Liver (tissue), 9 donors: Measurements from ENCODE around the gene RPS6KA3. TPM values are rescaled to one million over a fixed set of nuclear protein-coding genes. Genes with fewer than 3 reads are reported as not detected.

Experiments used
- DNase-seq: peaks from one replicate; pipeline ENCODE4 v3.0.0-alpha.2; 2017; ENCODE audit warnings: low spot score
- H3K27ac ChIP-seq, 2 donors: one replicate each; pipeline ENCODE4 v1.7.0; 2013; ENCODE audit warnings: inconsistent platforms in 2 of 2, low read length in 2 of 2, control low read depth in 1 of 2, low read depth in 1 of 2, mild to moderate bottlenecking in 1 of 2
- H3K27me3 ChIP-seq, 4 donors: one replicate each; pipeline versions ENCODE4 v1.6.1 to v1.7.0; 2013; ENCODE audit warnings: low read length in 3 of 4, inconsistent platforms in 1 of 4, mild to moderate bottlenecking in 1 of 4, moderate library complexity in 1 of 4; ENCODE audit not compliant: control insufficient read depth in 4 of 4, insufficient read depth in 4 of 4
- H3K36me3 ChIP-seq, 4 donors: one replicate each; pipeline versions ENCODE4 v1.6.1 to v1.7.0; 2013; ENCODE audit warnings: low read length in 3 of 4, mild to moderate bottlenecking in 3 of 4, low read depth in 1 of 4, moderate library complexity in 1 of 4; ENCODE audit not compliant: control insufficient read depth in 4 of 4, insufficient read depth in 3 of 4
- H3K4me1 ChIP-seq, 4 donors: one replicate each; pipeline versions ENCODE4 v1.6.1 to v1.7.0; 2013; ENCODE audit warnings: low read length in 3 of 4, mild to moderate bottlenecking in 3 of 4, moderate library complexity in 1 of 4; ENCODE audit not compliant: control insufficient read depth in 4 of 4, insufficient read depth in 4 of 4
- H3K4me3 ChIP-seq, 3 donors: one replicate each; pipeline versions ENCODE4 v1.6.1 to v1.7.0; 2013; ENCODE audit warnings: low read length in 3 of 3, control low read depth in 1 of 3, low read depth in 1 of 3, mild to moderate bottlenecking in 1 of 3
- H3K9ac ChIP-seq, 2 donors: one replicate each; pipeline ENCODE4 v1.7.0; 2013; ENCODE audit warnings: low read length in 2 of 2, mild to moderate bottlenecking in 2 of 2, moderate library complexity in 2 of 2, control low read depth in 1 of 2, low read depth in 1 of 2
- H3K9me3 ChIP-seq, 4 donors: one replicate each; pipeline versions ENCODE4 v1.6.1 to v1.7.0; 2013; ENCODE audit warnings: low read length in 3 of 4; ENCODE audit not compliant: control insufficient read depth in 4 of 4
- EGR1 ChIP-seq, 2 donors: IDR thresholded peaks; 2 replicates each; pipeline ENCODE4 v1.6.1; 2016 to 2018; ENCODE audit warnings: antibody characterized with exemption in 2 of 2, low read depth in 2 of 2
- FOXA1 ChIP-seq: IDR thresholded peaks from 2 replicates; pipeline ENCODE4 v1.6.1; 2016; ENCODE audit warnings: antibody characterized with exemption
- FOXA2 ChIP-seq: IDR thresholded peaks from 2 replicates; pipeline ENCODE4 v1.6.1; 2016; ENCODE audit warnings: antibody characterized with exemption
- GABPA ChIP-seq, 2 donors: IDR thresholded peaks in 1 of 2; conservative IDR thresholded peaks in 1 of 2; 2 replicates each; pipeline ENCODE4 v1.6.1; 2016; ENCODE audit warnings: antibody characterized with exemption in 2 of 2, mild to moderate bottlenecking in 1 of 2, moderate library complexity in 1 of 2
- HNF4A ChIP-seq, 2 donors: conservative IDR thresholded peaks; 2 replicates each; pipeline ENCODE4 v1.6.1; 2016; ENCODE audit warnings: antibody characterized with exemption in 2 of 2, mild to moderate bottlenecking in 2 of 2
- HNF4G ChIP-seq: IDR thresholded peaks from 2 replicates; pipeline ENCODE4 v1.6.1; 2016; ENCODE audit warnings: antibody characterized with exemption
- JUND ChIP-seq, 2 donors: IDR thresholded peaks; 2 replicates each; pipeline ENCODE4 v1.6.1; 2016; ENCODE audit warnings: antibody characterized with exemption in 2 of 2
- NR2F2 ChIP-seq: IDR thresholded peaks from 2 replicates; pipeline ENCODE4 v1.6.1; 2016; ENCODE audit warnings: antibody characterized with exemption
- RAD21 ChIP-seq, 2 donors: IDR thresholded peaks; 2 replicates each; pipeline ENCODE4 v1.6.1; 2016; ENCODE audit warnings: antibody characterized with exemption in 2 of 2, mild to moderate bottlenecking in 2 of 2
- RXRA ChIP-seq, 2 donors: IDR thresholded peaks; 2 replicates each; pipeline ENCODE4 v1.6.1; 2017 to 2018; ENCODE audit warnings: antibody characterized with exemption in 2 of 2, mild to moderate bottlenecking in 1 of 2
- SP1 ChIP-seq: IDR thresholded peaks from 2 replicates; pipeline ENCODE4 v1.6.1; 2018; ENCODE audit warnings: antibody characterized with exemption, mild to moderate bottlenecking
- TAF1 ChIP-seq: conservative IDR thresholded peaks from 2 replicates; pipeline ENCODE4 v1.6.1; 2016; ENCODE audit warnings: antibody characterized with exemption, mild to moderate bottlenecking
- WGBS: extraction: QIAGEN DNeasy Blood & Tissue Kit; methylation state at CpG from one replicate; pipeline ENCODE4 v1.1.7; 2013; 5-methylcytosine and 5-hydroxymethylcytosine counted together
- polyA plus RNA-seq, 2 donors: library from polyadenylated mRNA; stranded (reverse) in 1 of 2; unstranded in 1 of 2; fragments of 200-250 nt in 1 of 2; fragments of >200 nt in 1 of 2; fragmentation: Nextera tagmentation in 1 of 2; extraction: Ambion mirVana in 1 of 2; gene quantifications; one replicate each; pipeline versions ENCODE4 v1.2.1 to v1.2.3, GENCODE V29; 2013 to 2015
- total RNA-seq, 2 donors: library from RNA; depleted of rRNA; stranded (reverse); fragments of >200 nt; gene quantifications; one replicate each; pipeline ENCODE4 v1.2.3, GENCODE V29; 2014
- TF ChIP-seq, protein P1 (sequence below): IDR thresholded peaks from 2 replicates; pipeline ENCODE4 v1.6.1; 2016; ENCODE audit warnings: antibody characterized with exemption, mild to moderate bottlenecking
- TF ChIP-seq, protein P2 (sequence below): IDR thresholded peaks from 2 replicates; pipeline ENCODE4 v1.6.1; 2016; ENCODE audit warnings: antibody characterized with exemption
- TF ChIP-seq, protein P3 (sequence below): IDR thresholded peaks from 2 replicates; pipeline ENCODE4 v1.6.1; 2016; ENCODE audit warnings: antibody characterized with exemption
- donor health status: healthy.
- donor health status: healthy.
- donor health status: healthy.
- donor health status: healthy.
- donor health status: healthy.

Gene RPS6KA3
- total and polyA plus RNA-seq, 4 donors: 11.1 to 69.7 (median 38.8) TPM

DNA sequence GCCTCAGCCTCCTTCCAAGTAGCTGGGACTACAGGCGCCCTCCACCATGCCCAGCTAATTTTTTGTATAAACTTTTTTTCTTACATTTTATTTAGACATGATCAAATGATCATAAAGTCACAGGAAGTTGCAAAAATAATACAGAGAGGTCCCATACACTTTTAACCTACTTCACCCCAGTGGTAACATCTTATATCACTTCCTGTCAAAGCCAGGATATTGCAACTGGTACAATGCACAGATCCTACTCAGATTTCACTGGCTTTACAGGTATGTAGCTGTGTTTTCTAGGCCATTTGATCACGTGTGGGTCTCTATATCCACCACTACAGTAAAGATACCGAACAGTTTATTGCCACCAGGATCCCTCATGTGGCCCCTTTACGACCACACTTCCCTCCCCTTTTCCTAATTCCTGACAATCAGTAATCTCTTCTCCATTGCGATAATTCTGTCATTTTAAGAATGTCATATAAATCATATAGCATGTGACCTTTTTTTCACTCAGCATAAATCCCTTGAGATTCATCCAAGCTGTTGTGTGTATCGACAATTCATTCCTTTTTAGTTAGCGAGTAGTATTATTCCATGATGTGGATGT, 18.0 kb downstream of the RPS6KA3 start:
- no peak overlapping the region for H3K27ac ChIP-seq
- DNase-seq: no peak
- H3K4me3 ChIP-seq: no peak overlapping the region
- no peaks in the 10 kb centered on the region for H3K27me3 ChIP-seq
- H3K4me1 ChIP-seq: no peaks in the 10 kb centered on the region
- TF ChIP-seq RAD21 (IDR thresholded peaks at IDR 0.05) (no peak), HNF4A (conservative IDR thresholded peaks at IDR 0.05) (no peak), GABPA (IDR thresholded peaks at IDR 0.05 in 1 of 2, conservative IDR thresholded peaks at IDR 0.05 in 1 of 2) (no peak), NR2F2 (no peak), RXRA (IDR thresholded peaks at IDR 0.05) (no peak), SP1 (no peak), HNF4G (no peak), EGR1 (IDR thresholded peaks at IDR 0.05; ENCODE audit: low read depth in 2 of 2) (no peak)
- TF ChIP-seq, protein P1, sequence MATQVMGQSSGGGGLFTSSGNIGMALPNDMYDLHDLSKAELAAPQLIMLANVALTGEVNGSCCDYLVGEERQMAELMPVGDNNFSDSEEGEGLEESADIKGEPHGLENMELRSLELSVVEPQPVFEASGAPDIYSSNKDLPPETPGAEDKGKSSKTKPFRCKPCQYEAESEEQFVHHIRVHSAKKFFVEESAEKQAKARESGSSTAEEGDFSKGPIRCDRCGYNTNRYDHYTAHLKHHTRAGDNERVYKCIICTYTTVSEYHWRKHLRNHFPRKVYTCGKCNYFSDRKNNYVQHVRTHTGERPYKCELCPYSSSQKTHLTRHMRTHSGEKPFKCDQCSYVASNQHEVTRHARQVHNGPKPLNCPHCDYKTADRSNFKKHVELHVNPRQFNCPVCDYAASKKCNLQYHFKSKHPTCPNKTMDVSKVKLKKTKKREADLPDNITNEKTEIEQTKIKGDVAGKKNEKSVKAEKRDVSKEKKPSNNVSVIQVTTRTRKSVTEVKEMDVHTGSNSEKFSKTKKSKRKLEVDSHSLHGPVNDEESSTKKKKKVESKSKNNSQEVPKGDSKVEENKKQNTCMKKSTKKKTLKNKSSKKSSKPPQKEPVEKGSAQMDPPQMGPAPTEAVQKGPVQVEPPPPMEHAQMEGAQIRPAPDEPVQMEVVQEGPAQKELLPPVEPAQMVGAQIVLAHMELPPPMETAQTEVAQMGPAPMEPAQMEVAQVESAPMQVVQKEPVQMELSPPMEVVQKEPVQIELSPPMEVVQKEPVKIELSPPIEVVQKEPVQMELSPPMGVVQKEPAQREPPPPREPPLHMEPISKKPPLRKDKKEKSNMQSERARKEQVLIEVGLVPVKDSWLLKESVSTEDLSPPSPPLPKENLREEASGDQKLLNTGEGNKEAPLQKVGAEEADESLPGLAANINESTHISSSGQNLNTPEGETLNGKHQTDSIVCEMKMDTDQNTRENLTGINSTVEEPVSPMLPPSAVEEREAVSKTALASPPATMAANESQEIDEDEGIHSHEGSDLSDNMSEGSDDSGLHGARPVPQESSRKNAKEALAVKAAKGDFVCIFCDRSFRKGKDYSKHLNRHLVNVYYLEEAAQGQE: no peak
- WGBS: 95% methylated on average over 7 of the region's 7 CpGs
- H3K9ac ChIP-seq: no peak overlapping the region
- no peaks in the 10 kb centered on the region for H3K36me3 ChIP-seq
- H3K9me3 ChIP-seq: peaks cover 0 to 4% (median 0%) of the 10 kb centered on the region in 4 donors

DNA sequence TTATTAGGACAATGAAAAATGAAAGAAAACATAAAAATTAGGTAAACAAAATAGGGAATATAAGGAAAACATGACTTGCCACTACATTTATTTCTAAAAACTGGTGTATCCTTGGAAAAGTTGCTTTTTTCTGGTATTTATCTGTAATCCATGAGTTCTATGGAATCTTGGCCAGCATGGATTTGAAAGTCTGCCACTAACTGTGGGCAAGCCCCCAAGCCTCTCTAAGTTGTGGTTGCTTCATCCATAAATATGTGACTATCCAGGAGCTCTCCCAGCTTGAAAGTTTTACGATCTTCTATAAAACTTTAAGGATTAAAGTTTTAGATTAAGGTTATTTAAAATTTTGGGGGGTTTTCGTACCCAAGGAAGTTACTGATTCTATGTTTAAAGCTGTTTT, 21.8 kb downstream of the RPS6KA3 start:
- 53% methylated on average over 2 of the region's 2 CpGs for WGBS
- no peak for TF ChIP-seq SP1
- TF ChIP-seq TAF1: no peak
- TF ChIP-seq GABPA (IDR thresholded peaks at IDR 0.05 in 1 of 2, conservative IDR thresholded peaks at IDR 0.05 in 1 of 2): no peak
- TF ChIP-seq FOXA2: no peak
- TF ChIP-seq, protein P1: no peak
- no peak for TF ChIP-seq NR2F2
- TF ChIP-seq, protein P2, sequence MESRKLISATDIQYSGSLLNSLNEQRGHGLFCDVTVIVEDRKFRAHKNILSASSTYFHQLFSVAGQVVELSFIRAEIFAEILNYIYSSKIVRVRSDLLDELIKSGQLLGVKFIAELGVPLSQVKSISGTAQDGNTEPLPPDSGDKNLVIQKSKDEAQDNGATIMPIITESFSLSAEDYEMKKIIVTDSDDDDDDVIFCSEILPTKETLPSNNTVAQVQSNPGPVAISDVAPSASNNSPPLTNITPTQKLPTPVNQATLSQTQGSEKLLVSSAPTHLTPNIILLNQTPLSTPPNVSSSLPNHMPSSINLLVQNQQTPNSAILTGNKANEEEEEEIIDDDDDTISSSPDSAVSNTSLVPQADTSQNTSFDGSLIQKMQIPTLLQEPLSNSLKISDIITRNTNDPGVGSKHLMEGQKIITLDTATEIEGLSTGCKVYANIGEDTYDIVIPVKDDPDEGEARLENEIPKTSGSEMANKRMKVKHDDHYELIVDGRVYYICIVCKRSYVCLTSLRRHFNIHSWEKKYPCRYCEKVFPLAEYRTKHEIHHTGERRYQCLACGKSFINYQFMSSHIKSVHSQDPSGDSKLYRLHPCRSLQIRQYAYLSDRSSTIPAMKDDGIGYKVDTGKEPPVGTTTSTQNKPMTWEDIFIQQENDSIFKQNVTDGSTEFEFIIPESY: no peak
- no peak for TF ChIP-seq RXRA (IDR thresholded peaks at IDR 0.05)
- no peak for TF ChIP-seq RAD21 (IDR thresholded peaks at IDR 0.05)
- TF ChIP-seq, protein P3, sequence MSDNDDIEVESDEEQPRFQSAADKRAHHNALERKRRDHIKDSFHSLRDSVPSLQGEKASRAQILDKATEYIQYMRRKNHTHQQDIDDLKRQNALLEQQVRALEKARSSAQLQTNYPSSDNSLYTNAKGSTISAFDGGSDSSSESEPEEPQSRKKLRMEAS: no peak
- TF ChIP-seq FOXA1: no peak
- no peak for TF ChIP-seq JUND (IDR thresholded peaks at IDR 0.05)
- DNase-seq: no peak
- Histone ChIP-seq H3K4me1 (no peaks in the 10 kb centered on the region), H3K9me3 (peaks cover 0 to 4% (median 0%) of the 10 kb centered on the region in 4 donors), H3K36me3 (no peaks in the 10 kb centered on the region), H3K27me3 (no peaks in the 10 kb centered on the region), H3K27ac (no peak overlapping the region), H3K9ac (no peak overlapping the region), H3K4me3 (no peak overlapping the region)
